ENCODE measurements around the gene CYREN.
"Not testable (repeated sequence)": the region's sequence is repeated elsewhere in the genome, so short reads cannot be mapped to it uniquely, and the experiment has no call there.

CYREN gene

DNA sequence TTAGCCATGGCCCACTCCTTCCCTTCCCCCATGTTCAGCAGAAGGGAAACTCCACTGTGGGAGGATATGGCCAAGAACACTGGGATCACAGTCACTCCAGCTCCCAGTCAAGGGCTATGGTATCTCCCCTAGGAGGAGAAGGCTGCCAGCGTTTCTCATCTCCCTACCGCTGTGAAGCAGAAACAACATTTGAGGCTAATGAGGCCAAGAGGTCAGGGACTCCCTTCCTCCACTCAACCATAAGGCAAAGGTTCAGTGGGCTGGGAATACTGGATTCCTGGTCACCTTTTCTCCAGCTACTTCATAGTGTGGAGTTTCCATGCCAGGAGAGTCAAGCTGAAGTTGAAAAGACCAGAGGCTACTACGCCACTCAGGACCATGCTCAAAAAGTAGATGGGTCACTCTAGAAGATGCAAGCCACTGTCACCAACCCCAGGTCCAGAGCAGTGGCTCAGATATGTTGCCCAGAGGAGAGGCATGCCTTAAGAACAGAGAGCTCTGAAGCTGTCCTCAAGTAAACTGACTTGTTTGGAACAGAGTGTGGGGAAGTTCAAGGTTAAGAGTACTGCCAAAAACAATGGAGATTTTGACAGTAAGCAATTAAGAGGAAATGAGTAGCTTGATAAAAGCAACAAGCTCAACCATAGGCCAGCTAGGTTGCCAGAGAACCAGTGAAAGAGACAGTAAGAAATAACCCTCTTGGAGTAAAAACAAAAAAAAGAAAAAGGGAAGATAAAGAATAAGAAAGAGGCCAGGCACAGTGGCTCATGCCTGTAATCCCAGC, 26.4 kb downstream of the CYREN start:
- DNase-seq (ENCODE audit: extremely low read depth, low read depth) = no peak
- no peak for TF ChIP-seq CTCF (IDR thresholded peaks at IDR 0.05; ENCODE audit: low read depth, low read length)

DNA sequence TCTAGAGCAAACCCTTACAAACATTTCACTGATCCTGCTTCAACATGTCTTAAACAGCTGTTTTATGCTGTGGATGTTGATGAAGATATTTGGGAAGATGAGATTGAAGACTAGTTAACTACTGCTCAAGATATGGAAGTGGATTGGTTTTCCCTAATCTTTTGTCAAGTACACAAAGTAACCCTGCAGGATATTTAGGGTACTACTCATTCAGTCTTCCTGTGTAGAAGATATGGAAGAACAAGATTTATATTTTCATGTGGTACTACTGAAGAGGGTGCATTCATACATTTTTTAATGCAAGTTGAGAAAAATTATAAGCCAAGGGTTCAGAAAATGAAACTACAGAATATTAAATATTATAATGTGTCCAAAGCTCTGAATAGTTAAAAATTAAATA, 40.9 kb downstream of the CYREN start:
- TF ChIP-seq CTCF (IDR thresholded peaks at IDR 0.05; ENCODE audit: low read depth, low read length) = no peak

DNA sequence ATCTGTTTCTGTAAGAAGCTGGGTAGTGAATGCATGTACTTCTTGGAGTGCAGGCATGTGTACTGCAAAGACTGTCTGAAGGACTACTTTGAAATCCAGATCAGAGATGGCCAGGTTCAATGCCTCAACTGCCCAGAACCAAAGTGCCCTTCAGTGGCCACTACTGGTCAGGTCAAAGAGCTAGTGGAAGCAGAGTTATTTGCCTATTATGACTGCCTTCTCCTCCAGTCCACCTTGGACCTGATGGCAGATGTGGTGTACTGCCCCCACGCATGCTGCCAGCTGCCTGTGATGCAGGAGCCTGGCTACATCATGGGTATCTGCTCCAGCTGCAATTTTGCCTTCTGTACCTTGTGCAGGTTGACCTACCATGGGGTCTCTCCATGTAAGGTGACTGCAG, 41.6 kb downstream of the CYREN start:
- no peak for TF ChIP-seq CTCF (IDR thresholded peaks at IDR 0.05; ENCODE audit: low read depth, low read length)
- DNase-seq (ENCODE audit: extremely low read depth, low read depth) = no peak

More for the DNA sequence above, 40.9 kb downstream of the CYREN start:
- no peak for DNase-seq (ENCODE audit: extremely low read depth, low read depth)

GRCh38 chr7:135124631-135125030, 45.9 kb downstream of the CYREN start:
- not testable (repeated sequence) for DNase-seq (ENCODE audit: extremely low read depth, low read depth)

DNA sequence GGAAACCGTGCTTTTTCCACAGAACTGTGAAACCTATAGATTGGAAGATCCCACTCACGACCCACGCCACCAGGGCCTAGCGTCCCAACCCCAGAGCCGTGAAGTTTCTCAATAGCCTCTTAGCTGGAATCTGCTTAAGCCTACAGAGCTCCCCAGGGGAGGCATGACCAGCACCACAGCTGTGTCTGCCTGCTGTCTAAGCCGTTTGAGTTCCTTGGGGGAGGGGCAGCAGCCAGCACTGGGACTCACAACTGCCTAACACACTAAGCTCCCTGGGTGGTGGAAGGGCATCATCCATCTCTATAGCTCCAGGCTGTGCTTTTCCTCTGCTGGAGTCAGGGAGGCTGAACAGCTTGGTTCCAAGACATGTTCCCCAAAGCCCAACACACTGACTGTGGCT, 48.6 kb downstream of the CYREN start:
- DNase-seq (ENCODE audit: extremely low read depth, low read depth) = no peak

GRCh38 chr7:135117096-135117495, 53.4 kb downstream of the CYREN start:
- no peak for DNase-seq (ENCODE audit: extremely low read depth, low read depth)
- no peak for TF ChIP-seq CTCF (IDR thresholded peaks at IDR 0.05; ENCODE audit: low read depth, low read length)

More for the DNA sequence above, 48.6 kb downstream of the CYREN start:
- no peak for TF ChIP-seq CTCF (IDR thresholded peaks at IDR 0.05; ENCODE audit: low read depth, low read length)
